ENCODE results near the gene ALPG. TPM values are rescaled to one million over a fixed set of nuclear protein-coding genes. Genes with fewer than 3 reads are reported as not detected.
"Not testable (repeated sequence)": the region's sequence is repeated elsewhere in the genome, so short reads cannot be mapped to it uniquely, and the experiment has no call there.

The ALPG gene
- total and polyA plus RNA-seq, 2 experiments from 2014 or later, result not detected

- H3K79me2 ChIP-seq (ENCODE audit: insufficient read depth), result no peaks in the 10 kb centered on the region
- in situ Hi-C loops (cut with MboI), result no loop called here
- no peaks in the 10 kb centered on the region for H3F3A ChIP-seq (ENCODE audit: insufficient read depth)
- H3K27me3 ChIP-seq (replicated peaks; ENCODE audit: insufficient read depth), result peaks cover 59% of the 10 kb centered on the region
- 45 to 47% methylated on average over 18 of the region's 18 CpGs for WGBS, 2 experiments (ENCODE audit: low coverage in 1 of 2, low lambda C conversion rate in 2 of 2, missing lambda C conversion rate in 2 of 2)
- no peaks in the 10 kb centered on the region for H3K9me2 ChIP-seq (ENCODE audit: insufficient read depth)
- peaks cover 4% of the 10 kb centered on the region; the same call in 1 of the 2 replicates for H3K4me1 ChIP-seq (ENCODE audit: insufficient read depth)
- H3K4me3 ChIP-seq, result no peak overlapping the region
- no peak overlapping the region for H3K27ac ChIP-seq
- no peak overlapping the region for H2AFZ ChIP-seq
- no peak overlapping the region for H3K4me2 ChIP-seq (ENCODE audit: unreplicated experiment)
- no peak for TF ChIP-seq EZH2 (IDR thresholded peaks at IDR 0.05; ENCODE audit: insufficient read depth, poor library complexity, severe bottlenecking)
- TF ChIP-seq EZH2phosphoT487 (IDR thresholded peaks at IDR 0.05; ENCODE audit: insufficient read depth, low read depth), result no peak
- no peaks in the 10 kb centered on the region for H3K9me3 ChIP-seq (ENCODE audit: low read depth)
- H3K9ac ChIP-seq, result no peak overlapping the region
- no peak for DNase-seq
- no peaks in the 10 kb centered on the region for H4K20me1 ChIP-seq (ENCODE audit: insufficient read depth)
- no peaks in the 10 kb centered on the region for H3K36me3 ChIP-seq (ENCODE audit: low read depth)
These were observed 24.1 kb upstream of the ALPG start for GRCh38 chr2:232382331-232383225.

GRCh38 chr2:232384466-232384865 is 22.2 kb upstream of the ALPG start:
- H3K4me1 ChIP-seq (ENCODE audit: insufficient read depth), result peaks cover 4% of the 10 kb centered on the region; the same call in 1 of the 2 replicates
- DNase-seq, result no peak
- H3K36me3 ChIP-seq (ENCODE audit: low read depth), result no peaks in the 10 kb centered on the region
- H3K9ac ChIP-seq, result no peak overlapping the region
- in situ Hi-C loops (cut with MboI), result no loop called here
- 85 to 100% methylated on average over 1 of the region's 1 CpG for WGBS, 2 experiments (ENCODE audit: low coverage in 1 of 2, low lambda C conversion rate in 2 of 2, missing lambda C conversion rate in 2 of 2)
- H4K20me1 ChIP-seq (ENCODE audit: insufficient read depth), result no peaks in the 10 kb centered on the region
- H2AFZ ChIP-seq, result no peak overlapping the region
- H3K27ac ChIP-seq, result no peak overlapping the region
- no peaks in the 10 kb centered on the region for H3F3A ChIP-seq (ENCODE audit: insufficient read depth)
- no peaks in the 10 kb centered on the region for H3K79me2 ChIP-seq (ENCODE audit: insufficient read depth)
- no peak for TF ChIP-seq EZH2 (IDR thresholded peaks at IDR 0.05; ENCODE audit: insufficient read depth, poor library complexity, severe bottlenecking)
- no peak for TF ChIP-seq EZH2phosphoT487 (IDR thresholded peaks at IDR 0.05; ENCODE audit: insufficient read depth, low read depth)
- peaks cover 75% of the 10 kb centered on the region for H3K27me3 ChIP-seq (replicated peaks; ENCODE audit: insufficient read depth)
- H3K9me2 ChIP-seq (ENCODE audit: insufficient read depth), result no peaks in the 10 kb centered on the region
- no peak overlapping the region for H3K4me3 ChIP-seq
- H3K9me3 ChIP-seq (ENCODE audit: low read depth), result no peaks in the 10 kb centered on the region
- no peak overlapping the region for H3K4me2 ChIP-seq (ENCODE audit: unreplicated experiment)

DNA sequence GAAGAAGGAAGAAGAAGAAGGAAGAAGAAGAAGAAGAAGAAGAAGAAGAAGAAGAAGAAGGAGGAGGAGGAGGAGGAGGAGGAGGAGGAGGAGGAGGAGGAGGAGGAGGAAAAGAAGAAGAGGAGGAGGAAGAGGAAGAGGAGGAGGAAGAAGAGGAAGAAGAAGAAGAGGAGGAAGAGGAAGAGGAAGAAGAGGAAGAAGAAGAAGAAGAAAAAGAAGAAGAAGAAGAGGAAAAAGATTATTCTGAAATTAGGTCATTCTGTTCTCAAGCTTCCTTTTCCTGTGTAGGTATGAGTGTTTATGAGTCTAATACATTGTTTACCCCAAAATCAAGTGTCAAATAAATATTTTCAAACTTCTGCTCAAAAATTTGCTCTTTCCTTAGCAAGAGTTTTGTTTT is 21.6 kb upstream of the ALPG start:
- not testable (repeated sequence) for H3K27ac ChIP-seq; H3K4me2 ChIP-seq (ENCODE audit: unreplicated experiment); H3K9ac ChIP-seq

GRCh38 chr2:232385660-232386489 is 20.8 kb upstream of the ALPG start:
- peak; percentile 36; the same call in 1 of the 2 replicates for TF ChIP-seq EZH2phosphoT487 (IDR thresholded peaks at IDR 0.05; ENCODE audit: insufficient read depth, low read depth)
- TF ChIP-seq EZH2 (IDR thresholded peaks at IDR 0.05; ENCODE audit: insufficient read depth, poor library complexity, severe bottlenecking), result no peak
- Histone ChIP-seq H3K27me3 (replicated peaks; ENCODE audit: insufficient read depth) (peaks cover 89% of the 10 kb centered on the region), H4K20me1 (ENCODE audit: insufficient read depth) (no peaks in the 10 kb centered on the region), H3K36me3 (ENCODE audit: low read depth) (no peaks in the 10 kb centered on the region), H2AFZ (no peak overlapping the region), H3K9me3 (ENCODE audit: low read depth) (no peaks in the 10 kb centered on the region), H3F3A (ENCODE audit: insufficient read depth) (no peaks in the 10 kb centered on the region), H3K4me3 (no peak overlapping the region), H3K4me2 (ENCODE audit: unreplicated experiment) (no peak overlapping the region), H3K4me1 (ENCODE audit: insufficient read depth) (peaks cover 4% of the 10 kb centered on the region; the same call in 1 of the 2 replicates), H3K9ac (no peak overlapping the region), H3K9me2 (ENCODE audit: insufficient read depth) (no peaks in the 10 kb centered on the region), H3K79me2 (ENCODE audit: insufficient read depth) (no peaks in the 10 kb centered on the region), H3K27ac (no peak overlapping the region)
- peak; percentile 76 for DNase-seq
- in situ Hi-C loops (cut with MboI), result no loop called here
- WGBS, 2 experiments (ENCODE audit: low coverage in 1 of 2, low lambda C conversion rate in 2 of 2, missing lambda C conversion rate in 2 of 2), result 8 to 10% methylated on average over 24 of the region's 24 CpGs

More for the DNA sequence above, 21.6 kb upstream of the ALPG start:
- H3F3A ChIP-seq (ENCODE audit: insufficient read depth); in situ Hi-C loops (cut with MboI); H3K4me3 ChIP-seq; DNase-seq; H3K36me3 ChIP-seq (ENCODE audit: low read depth); H3K4me1 ChIP-seq (ENCODE audit: insufficient read depth); H3K9me2 ChIP-seq (ENCODE audit: insufficient read depth); H3K9me3 ChIP-seq (ENCODE audit: low read depth); H3K79me2 ChIP-seq (ENCODE audit: insufficient read depth); H4K20me1 ChIP-seq (ENCODE audit: insufficient read depth); H2AFZ ChIP-seq: not testable (repeated sequence)
- peaks cover 81% of the 10 kb centered on the region for H3K27me3 ChIP-seq (replicated peaks; ENCODE audit: insufficient read depth)

All from GM23248 (cell line).